DMS153 (cell line): Measurements from ENCODE around the gene FILIP1.

Source experiments
- DNase-seq: peaks from one replicate; lab custom pipeline; 2025; lab: John Stamatoyannopoulos, UW

The FILIP1 gene

DNA sequence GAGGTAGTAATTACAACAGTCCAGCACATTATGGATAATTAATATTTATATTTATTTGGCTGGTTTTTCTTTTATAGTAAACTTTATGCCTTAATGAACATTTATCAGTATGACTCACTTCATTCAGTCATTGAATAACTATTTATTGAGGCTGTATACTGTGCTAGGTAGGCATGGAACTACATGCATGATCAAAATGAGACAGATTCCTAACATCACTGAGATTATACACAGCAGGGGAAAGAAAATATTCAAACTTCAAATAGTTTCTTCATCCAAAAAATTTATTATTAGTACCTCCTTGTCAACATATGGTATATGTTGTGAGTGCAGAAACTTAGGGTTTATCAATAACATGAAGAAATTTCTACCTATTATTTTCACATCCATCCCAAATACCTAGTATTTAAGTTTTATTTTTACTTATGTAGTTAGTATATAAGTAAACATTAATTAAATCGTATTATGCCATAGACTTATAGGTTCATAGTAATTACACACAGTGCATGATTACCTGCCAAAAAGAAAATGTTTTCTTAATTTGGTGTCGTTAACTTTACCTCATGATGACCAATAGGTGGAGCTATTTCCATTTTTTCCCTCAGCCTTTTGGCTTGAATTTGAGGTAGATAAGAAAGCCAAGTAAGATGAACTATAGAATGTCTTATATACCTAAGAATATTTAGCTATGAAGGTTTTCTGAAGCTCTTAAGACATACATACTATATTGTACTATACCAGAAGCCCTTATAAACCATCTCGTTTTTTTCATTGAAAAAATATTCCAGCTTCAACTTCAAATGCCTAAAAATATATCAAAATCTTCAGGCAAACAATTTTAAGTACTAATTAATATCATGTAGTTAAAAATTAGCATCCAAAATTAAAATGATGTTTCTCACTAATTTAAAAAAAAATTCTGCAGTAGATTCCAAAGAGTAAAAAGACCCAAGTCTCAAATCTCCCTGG lies 196.5 kb downstream of the FILIP1 start:
- DNase-seq: peak; percentile 68

DNA sequence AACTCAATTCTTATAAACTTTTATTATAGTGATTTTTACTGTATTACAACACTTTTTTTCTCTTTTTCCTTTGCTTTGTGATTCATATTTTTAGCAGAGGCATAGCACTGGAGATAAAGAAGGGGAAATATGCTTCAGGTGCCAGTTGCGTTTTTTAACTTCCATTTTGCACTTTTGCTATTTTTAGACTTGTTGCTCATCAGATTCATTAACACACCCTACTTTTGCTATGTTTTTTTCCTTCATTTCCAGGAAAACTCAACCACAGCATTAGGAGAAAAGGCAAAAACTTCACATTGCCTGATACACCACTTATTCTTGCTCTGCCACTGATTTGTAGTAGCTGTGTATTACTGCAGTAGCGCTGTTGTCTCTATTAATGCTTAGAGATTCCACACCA lies 201.0 kb downstream of the FILIP1 start:
- no peak for DNase-seq

DNA sequence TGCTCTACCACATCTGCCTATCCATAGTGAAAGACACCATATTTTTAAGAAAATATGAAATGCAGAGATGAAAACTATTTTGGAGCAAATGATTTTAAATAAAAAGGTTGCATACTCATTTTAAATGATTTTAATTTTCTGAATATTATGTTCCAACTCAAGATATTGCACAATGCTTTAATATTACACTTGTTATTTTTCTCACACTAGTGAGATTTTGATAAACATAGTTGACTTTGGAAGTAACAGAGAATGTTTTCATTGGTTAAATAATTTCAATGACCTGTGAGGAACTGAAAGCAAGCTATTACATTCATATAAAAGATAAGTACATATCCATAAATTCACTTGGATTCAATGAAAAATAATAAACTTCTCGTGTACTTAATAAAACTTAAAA lies 201.9 kb downstream of the FILIP1 start:
- DNase-seq: no peak

DNA sequence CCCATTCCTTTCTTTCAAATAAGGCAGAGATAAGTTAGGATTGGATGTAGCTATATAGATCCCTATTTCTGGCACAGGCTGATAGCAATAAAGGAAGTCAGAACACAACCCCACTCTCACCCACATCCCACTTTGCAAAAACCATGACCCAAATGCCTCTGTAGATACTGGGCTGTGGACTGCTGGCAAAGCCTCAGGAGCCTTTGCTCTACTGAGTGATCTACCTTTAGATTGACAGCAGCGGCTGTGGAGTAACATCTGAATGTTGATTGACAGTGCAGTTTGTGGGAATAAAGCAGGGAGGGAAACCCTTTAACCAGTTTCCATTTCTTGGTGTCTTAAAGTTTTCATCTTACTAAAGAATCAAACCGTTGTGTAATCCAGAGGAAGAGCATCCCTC lies 202.3 kb downstream of the FILIP1 start:
- DNase-seq: no peak

- DNase-seq: no peak
Measured at GRCh38 chr6:75290136-75290945, 203.3 kb downstream of the FILIP1 start.

- DNase-seq: no peak
Measured at GRCh38 chr6:75288023-75288422, 205.6 kb downstream of the FILIP1 start.

DNA sequence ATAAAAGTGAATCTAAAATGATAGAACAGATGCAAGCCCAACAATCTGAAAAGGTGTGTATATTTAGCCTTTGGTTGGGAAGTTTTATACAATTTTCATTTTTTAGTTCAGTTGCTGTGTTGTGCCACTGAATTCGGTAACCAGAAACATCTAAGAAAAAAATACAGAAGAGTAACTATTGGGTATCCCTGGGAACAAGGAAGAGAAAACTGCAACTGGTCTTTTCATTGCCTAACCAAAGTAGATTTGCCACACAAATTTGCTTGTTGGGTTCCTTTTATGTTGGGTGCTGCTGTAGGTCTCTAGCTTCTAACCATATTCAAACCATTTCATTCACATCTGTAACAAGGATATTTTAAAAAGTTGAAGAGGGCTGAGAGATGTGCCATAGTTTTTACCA lies 206.2 kb downstream of the FILIP1 start:
- no peak for DNase-seq

DNA sequence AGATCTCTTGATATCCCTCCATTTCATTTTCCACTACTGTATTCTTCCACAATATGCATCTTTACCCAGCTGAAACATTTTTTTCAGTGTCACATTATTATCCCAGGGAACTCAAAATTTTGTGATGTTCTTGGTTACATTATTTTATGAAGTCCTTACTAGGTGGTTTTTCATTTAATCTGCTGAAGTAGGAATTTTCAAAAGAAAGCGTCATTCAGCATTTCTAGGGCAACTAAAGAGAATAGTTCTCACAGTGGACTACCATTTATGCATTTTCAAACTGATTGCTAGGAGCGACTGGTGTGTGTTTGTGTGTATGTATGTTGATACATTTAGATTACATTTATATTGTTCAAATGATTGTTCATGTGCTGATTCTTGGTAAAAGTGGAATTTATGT lies 206.6 kb downstream of the FILIP1 start:
- DNase-seq: no peak

- DNase-seq: peak; percentile 36
Measured at GRCh38 chr6:75285283-75285639, 208.3 kb downstream of the FILIP1 start.

DNA sequence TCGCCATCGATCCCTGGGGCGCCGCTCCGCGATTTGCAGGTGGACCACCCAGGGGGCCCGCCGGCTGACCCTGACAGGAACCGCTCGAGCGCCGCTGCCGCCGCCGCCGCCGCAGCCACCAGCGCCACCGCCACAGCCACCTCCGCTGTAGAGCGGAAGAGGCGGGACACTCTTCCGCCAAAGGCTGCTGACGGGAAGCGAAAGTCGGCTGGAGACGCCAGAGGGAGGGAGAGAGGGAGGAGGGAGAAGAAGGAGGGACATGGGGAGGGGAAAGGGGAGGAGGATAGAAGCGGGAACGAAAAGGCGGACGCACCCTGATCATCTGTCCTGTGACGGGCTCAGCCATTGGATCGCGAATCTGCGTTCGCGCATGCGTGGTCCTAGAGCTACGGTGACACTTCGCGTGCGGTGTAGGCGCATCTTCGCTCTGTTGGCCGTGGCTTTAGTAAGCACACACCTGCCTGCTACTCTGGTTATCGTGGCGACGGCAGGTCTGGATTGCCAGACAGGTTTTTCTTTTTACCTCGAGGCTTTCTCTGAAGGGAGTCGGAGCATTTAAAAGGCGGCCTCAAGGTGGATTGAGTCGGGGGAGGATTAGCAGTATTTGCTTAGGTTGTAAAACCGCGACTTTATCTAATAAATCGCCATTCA lies 208.8 kb downstream of the FILIP1 start, which contains the start of gene TMEM30A:
TMEM30A (minus strand) TSS at position 161 of the 651 bp plus-strand sequence; CDS start at position 7, 154 bp downstream.
- DNase-seq: peak; percentile 100

- no peak for DNase-seq
Measured at GRCh38 chr6:75283907-75284631, 209.5 kb downstream of the FILIP1 start.

- DNase-seq: no peak
Measured at GRCh38 chr6:75282706-75283105, 210.9 kb downstream of the FILIP1 start.

DNA sequence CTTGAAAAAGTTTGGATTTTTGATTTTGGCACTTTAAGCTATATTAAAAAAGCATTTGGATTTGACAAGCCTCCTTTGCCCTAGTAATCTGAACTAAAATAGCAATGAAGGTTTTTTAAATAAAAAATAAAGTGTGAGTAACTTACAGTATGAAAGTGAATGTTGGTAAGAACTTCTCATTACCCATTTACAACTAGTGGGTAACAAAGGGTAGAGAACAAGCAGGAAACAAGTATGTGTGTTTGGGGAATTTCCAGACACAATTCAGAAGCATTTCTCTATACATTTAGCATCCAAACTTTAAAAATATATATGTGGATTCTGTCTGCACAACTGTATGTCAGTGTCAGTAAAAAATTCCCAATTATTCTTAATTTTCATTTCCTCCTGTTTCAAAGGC lies 211.9 kb downstream of the FILIP1 start:
- no peak for DNase-seq

DNA sequence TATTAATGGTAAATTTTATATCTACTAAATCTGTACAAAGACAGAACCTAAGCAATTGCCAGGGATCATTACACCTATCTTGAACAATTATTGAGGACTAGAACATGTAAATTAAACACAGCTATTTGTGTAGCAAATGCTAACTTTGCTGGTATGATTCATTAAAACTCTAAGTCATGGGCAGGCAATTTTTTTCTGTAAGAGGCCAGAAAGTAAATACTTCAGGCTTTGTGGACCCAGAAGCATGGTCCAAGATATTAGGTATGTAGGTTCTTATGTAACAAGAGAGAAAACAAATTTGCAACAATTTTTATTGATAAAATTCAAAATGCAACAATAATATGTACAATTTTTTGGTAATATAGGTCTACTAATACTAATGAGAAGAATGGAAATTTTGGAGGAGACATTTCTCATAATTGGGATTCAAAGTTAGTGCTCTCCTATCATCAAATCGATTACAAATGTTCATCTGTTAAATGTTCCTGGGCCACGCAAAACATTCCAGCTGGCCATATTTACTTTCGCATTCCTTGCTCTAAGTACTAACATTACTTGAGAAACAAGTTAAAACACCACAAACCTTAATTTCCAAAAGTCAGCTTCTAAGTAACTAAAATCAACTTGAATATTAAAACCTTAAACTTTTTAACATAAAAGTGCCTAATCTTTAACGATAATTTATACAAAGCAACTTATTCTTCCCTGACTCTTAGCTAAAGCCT lies 213.3 kb downstream of the FILIP1 start:
- DNase-seq: no peak

GRCh38 chr6:75279418-75279817 lies 214.2 kb downstream of the FILIP1 start:
- DNase-seq: no peak

- no peak for DNase-seq
Measured at GRCh38 chr6:75278474-75279077, 215.0 kb downstream of the FILIP1 start.

DNA sequence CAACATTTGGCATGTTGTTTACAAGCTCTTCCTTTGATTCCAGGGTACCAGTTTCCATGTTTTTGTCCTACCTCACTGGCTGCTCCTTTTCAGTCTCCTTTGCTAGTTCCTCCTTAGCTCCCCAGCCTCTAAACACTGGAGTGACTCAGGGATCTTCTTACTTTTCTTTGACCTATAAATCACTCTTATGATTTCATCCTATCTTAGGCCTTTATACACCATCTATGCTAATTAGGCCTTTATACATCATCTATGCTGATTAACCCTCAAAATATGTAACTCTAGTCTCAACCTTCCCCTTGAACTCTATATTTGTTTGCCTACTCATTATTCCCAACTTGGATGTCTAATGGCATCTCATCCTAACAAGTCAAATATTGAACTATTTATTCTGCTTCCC lies 218.5 kb downstream of the FILIP1 start:
- no peak for DNase-seq

DNA sequence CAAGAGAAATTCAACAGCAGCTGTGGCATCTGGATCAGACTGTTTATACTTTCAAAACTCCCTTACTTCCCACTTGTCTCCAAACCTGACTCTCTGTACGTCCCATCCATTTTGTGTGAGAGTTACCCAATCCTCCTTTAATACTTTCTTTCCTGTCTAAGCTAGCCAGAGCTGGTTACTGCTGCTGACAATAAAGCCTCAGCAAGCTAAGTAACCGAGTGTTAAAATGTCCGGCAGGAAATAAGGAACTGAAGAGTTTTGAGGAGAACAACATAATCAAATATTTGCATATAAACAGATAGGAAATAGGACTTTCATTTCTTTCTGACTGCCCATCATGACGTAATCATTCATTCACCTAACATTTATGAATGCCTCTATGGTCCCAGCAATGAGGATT lies 220.6 kb downstream of the FILIP1 start:
- DNase-seq: no peak

DNA sequence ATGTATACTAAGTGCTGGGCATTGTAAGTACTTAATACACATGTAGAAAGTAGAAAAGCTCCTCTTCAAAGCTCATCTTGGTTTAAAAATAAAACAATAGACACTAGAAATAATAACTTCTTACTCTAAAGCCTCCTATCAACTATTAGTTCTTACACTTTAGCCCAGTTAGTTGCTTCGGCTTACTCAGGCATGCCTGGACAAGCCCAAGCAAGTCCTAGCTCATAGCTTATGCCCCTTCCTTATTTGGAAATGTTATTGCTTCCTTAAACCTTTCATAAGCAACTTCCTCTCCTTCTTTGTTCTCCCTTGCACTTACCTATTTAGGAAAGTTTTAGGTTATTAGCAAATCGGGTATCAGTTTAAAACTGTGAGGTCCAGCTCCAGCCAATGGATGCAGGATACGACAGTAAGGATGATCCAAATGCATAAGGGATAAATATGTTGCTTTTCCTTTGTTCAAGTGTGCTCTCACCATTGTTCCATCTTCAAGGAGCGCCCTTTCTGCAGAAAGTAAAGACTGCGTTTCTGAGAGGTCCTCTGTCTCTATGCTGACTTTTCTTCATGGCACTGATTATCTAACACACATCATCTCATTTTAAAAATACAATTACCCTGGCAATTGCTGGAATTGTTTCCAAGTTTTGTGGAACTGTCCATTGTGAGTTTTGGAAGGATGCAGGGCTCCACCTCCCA lies 221.3 kb downstream of the FILIP1 start:
- no peak for DNase-seq

- no peak for DNase-seq
Measured at GRCh38 chr6:75268988-75269354, 224.6 kb downstream of the FILIP1 start.
